Measurements from ENCODE around the gene FAM185A. TPM values are rescaled to one million over a fixed set of nuclear protein-coding genes. Genes with fewer than 3 reads are reported as not detected.
"Not testable (repeated sequence)": the region's sequence is repeated elsewhere in the genome, so short reads cannot be mapped to it uniquely, and the experiment has no call there.

FAM185A gene
- total and polyA plus RNA-seq, 5 donors, result 4.2 to 7.5 (median 6.3) TPM

DNA sequence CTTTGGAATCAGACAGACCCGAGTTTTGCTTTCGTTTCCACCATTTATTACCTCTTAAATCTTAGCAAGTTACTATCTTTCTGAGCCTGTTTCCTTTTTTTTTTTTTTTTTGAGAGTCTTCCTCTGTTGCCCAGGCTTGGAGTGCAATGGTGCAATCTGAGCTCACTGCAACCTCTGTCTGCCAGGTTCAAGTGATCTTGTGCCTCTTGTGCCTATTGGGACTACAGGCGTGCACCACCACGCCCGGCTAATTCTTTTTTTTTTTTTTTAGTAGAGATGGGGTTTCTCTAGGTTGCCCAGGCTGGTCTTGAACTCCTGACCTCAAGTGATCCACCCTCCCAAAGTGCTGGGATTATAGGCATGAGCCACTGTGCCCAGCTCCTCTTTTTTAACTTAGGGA, 84.5 kb downstream of the FAM185A start:
- intact Hi-C loops (cut with DNase I), result no loop called here
- DNase-seq, result no peak
- Histone ChIP-seq H3K9me3 (ENCODE audit: control insufficient read depth, low read length) (no peaks in the 10 kb centered on the region), H3K27ac (ENCODE audit: low read length) (no peak overlapping the region), H3K4me1 (ENCODE audit: control insufficient read depth, insufficient read depth, low read length) (peaks cover 4% of the 10 kb centered on the region), H3K4me3 (ENCODE audit: low read length) (no peak overlapping the region), H3K27me3 (ENCODE audit: control insufficient read depth, insufficient read depth) (no peaks in the 10 kb centered on the region)
- no peak for ATAC-seq
- WGBS, result 89% methylated on average over 5 of the region's 5 CpGs

DNA sequence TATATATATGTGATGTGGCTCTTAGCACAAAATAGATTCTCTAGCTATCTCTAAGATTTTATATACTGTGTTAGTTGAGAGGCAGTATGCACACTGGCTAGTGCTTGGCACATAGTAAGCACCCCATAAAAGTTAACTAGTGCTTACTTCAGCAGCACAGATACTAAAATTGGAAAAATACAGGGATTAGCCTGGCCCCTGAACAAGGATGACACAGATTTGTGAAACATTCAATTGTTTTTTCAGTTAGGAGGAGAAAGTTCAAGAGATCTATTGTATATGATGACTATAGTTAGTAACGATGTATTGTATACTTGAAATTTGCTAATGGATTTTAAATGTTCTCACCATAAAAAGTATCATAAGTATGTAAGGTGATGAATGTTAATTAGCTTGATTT, 85.7 kb downstream of the FAM185A start:
- H3K9me3 ChIP-seq (ENCODE audit: control insufficient read depth, low read length), result no peaks in the 10 kb centered on the region
- no peaks in the 10 kb centered on the region for H3K27me3 ChIP-seq (ENCODE audit: control insufficient read depth, insufficient read depth)
- no peak overlapping the region for H3K4me3 ChIP-seq (ENCODE audit: low read length)
- 94% methylated on average over 1 of the region's 1 CpG for WGBS
- H3K4me1 ChIP-seq (ENCODE audit: control insufficient read depth, insufficient read depth, low read length), result peaks cover 4% of the 10 kb centered on the region
- no peak overlapping the region for H3K27ac ChIP-seq (ENCODE audit: low read length)
- no peak for ATAC-seq
- intact Hi-C loops (cut with DNase I), result no loop called here
- DNase-seq, result no peak

DNA sequence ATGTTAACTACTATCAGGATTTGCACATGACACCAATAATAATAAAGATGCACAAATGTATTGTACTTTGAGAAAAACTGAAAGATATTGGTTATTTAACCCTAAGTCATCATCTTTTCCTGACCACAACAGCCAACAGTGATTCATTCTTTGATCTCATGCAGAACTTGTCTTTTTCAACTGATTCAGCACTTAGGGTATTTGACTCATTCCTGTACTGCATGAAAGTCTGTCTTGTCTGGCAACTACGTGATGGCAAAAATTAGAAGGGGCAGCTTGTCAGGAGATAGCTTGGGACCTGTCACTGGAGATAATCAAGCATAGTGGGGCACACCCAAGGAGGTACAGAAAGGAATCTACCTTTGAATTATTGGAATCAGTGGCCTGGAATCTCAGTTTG, 86.2 kb downstream of the FAM185A start:
- WGBS, result 56% methylated on average over 1 of the region's 1 CpG
- Histone ChIP-seq H3K9me3 (ENCODE audit: control insufficient read depth, low read length) (no peaks in the 10 kb centered on the region), H3K27me3 (ENCODE audit: control insufficient read depth, insufficient read depth) (no peaks in the 10 kb centered on the region), H3K4me1 (ENCODE audit: control insufficient read depth, insufficient read depth, low read length) (peaks cover 4% of the 10 kb centered on the region), H3K27ac (ENCODE audit: low read length) (no peak overlapping the region), H3K4me3 (ENCODE audit: low read length) (no peak overlapping the region)
- no peak for DNase-seq
- ATAC-seq, result no peak
- intact Hi-C loops (cut with DNase I), result no loop called here

DNA sequence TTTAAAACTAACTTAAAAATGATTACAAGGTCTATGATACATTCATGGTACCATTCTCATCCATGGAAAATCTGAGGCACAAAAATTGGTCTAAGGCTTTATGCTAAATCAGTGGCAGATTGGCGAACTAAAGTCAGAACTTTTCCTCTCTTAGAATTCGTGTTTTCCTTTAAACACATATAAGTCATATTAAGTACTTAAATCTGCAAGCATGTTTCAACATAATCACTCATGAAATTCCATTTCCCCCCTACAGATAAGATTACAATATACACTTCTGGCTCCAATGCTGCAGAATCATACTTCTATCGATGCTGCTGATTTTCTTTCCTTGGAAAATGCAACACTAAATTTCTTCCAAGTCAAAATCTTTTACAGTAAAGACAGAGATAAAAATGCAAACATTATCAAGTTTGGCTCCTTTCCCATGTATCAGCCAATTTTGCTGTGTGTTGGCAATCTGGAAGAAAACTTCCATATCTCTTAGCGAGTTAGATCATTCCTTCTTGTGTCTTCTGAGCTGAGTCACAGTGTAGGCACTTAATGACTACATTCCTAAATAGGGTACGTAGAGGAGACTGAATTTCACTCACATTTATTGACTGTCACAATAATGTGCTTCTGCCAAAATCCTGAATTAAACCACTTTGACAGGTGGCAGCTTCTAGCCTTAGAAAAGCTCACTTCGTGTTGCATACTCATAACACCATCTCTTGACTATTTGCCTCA, 87.6 kb downstream of the FAM185A start:
- 48% methylated on average over 6 of the region's 6 CpGs for WGBS
- peak; percentile 67 to 75 for ATAC-seq
- intact Hi-C loops (cut with DNase I), result no loop called here
- no peak overlapping the region for H3K4me3 ChIP-seq (ENCODE audit: low read length)
- H3K27me3 ChIP-seq (ENCODE audit: control insufficient read depth, insufficient read depth), result no peaks in the 10 kb centered on the region
- no peaks in the 10 kb centered on the region for H3K9me3 ChIP-seq (ENCODE audit: control insufficient read depth, low read length)
- H3K27ac ChIP-seq (ENCODE audit: low read length), result no peak overlapping the region
- DNase-seq, result no peak
- H3K4me1 ChIP-seq (ENCODE audit: control insufficient read depth, insufficient read depth, low read length), result peaks cover 4% of the 10 kb centered on the region

DNA sequence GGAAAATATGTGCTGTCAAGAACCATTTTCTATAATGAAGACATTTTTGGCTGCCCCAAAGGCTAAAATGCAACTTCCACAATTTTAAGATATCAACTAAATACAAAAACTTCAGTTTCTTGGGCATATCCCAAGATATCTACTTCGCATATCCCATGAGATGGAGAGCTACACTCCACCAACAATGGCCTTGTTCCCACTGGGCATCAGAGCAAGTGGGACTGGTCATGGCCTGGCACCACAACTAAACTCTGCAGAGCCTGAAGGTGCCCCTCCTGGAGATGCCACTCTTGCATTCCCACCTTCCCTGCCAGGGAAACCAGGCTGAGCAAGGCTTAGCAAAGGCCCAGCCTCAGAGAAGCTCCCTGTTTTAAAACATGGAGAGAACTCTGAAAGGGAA, 88.2 kb downstream of the FAM185A start:
- ATAC-seq (no peak), DNase-seq (peak in 1 of 3 donors; percentile 51)
- intact Hi-C loops (cut with DNase I), result no loop called here
- Histone ChIP-seq H3K4me3 (ENCODE audit: low read length) (no peak overlapping the region), H3K27ac (ENCODE audit: low read length) (no peak overlapping the region), H3K9me3 (ENCODE audit: control insufficient read depth, low read length) (no peaks in the 10 kb centered on the region), H3K27me3 (ENCODE audit: control insufficient read depth, insufficient read depth) (no peaks in the 10 kb centered on the region), H3K4me1 (ENCODE audit: control insufficient read depth, insufficient read depth, low read length) (peaks cover 4% of the 10 kb centered on the region)
- WGBS, result 73% methylated on average over 1 of the region's 1 CpG

DNA sequence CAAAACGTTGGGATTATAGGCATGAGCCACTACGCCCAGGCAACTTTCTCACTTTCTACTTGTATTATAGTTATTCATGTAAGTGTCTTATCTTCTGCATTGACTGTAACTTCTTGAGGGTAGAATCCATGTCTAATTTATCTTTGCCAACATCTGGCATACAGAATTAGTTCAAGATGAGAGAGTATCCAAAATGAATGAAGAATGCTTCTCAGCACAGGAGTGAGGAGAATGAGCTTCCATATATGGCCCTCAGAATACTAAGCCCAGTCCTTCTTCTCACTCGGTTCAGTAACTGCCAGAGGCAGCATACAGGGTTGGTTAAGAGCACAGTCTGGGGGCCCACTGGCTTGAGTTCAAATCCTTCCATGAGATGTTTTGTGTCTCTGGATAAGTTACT, 89.0 kb downstream of the FAM185A start:
- H3K27me3 ChIP-seq (ENCODE audit: control insufficient read depth, insufficient read depth), result no peaks in the 10 kb centered on the region
- DNase-seq, result no peak
- H3K9me3 ChIP-seq (ENCODE audit: control insufficient read depth, low read length), result no peaks in the 10 kb centered on the region
- no peak overlapping the region for H3K4me3 ChIP-seq (ENCODE audit: low read length)
- peaks cover 2% of the 10 kb centered on the region for H3K4me1 ChIP-seq (ENCODE audit: control insufficient read depth, insufficient read depth, low read length)
- 77% methylated on average over 3 of the region's 3 CpGs for WGBS
- no peak overlapping the region for H3K27ac ChIP-seq (ENCODE audit: low read length)
- intact Hi-C loops (cut with DNase I), result no loop called here
- ATAC-seq, result no peak

DNA sequence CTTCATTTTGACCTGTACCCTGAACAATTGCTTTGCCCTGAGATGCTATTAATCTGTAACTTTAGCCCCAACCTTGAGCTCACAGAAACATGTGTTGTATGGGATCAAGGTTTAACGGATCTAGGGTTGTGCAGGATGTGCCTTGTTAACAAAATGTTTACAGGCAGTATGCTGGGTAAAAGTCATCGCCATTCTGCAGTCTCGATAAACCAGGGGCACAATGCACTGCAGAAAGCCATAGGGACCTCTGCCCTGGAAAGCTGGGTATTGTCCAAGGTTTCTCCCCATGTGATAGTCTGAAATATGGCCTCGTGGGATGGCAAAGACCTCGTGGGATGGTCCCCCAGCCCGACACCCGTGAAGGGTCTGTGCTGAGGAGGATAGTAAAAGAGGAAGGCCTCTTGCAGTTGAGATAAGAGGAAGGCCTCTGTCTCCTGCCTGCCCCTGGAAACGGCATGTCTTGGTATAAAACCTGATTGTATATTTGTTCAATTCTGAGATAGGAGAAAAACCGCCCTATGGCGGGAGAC, 89.8 kb downstream of the FAM185A start:
- H3K9me3 ChIP-seq (ENCODE audit: control insufficient read depth, low read length); H3K27me3 ChIP-seq (ENCODE audit: control insufficient read depth, insufficient read depth); ATAC-seq; H3K4me1 ChIP-seq (ENCODE audit: control insufficient read depth, insufficient read depth, low read length); DNase-seq; H3K27ac ChIP-seq (ENCODE audit: low read length); H3K4me3 ChIP-seq (ENCODE audit: low read length); intact Hi-C loops (cut with DNase I): not testable (repeated sequence)
- WGBS, result 84% methylated on average over 10 of the region's 10 CpGs

DNA sequence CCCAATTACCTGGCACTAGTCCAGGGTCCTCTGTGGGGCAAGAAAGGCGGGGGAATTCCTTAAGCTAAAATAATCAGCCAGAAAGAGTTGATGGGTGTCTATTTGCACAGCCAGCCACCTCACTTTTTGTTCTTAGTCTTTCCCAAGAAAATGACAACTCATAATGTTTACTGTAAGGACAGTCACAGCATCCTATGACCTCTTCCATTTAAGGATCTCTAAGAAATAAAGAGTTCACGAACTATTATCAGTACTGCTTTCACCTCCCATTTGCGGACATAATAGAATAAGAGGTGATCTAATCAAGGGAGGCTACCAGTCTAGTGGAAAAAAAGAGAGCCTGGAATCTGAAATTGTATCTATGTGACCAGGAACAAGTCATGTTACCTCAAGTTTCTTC, 91.6 kb downstream of the FAM185A start:
- ATAC-seq (no peak), DNase-seq (no peak)
- intact Hi-C loops (cut with DNase I), result no loop called here
- H3K4me3 ChIP-seq (ENCODE audit: low read length), result no peak overlapping the region
- H3K9me3 ChIP-seq (ENCODE audit: control insufficient read depth, low read length), result no peaks in the 10 kb centered on the region
- 92% methylated on average over 3 of the region's 3 CpGs for WGBS
- H3K4me1 ChIP-seq (ENCODE audit: control insufficient read depth, insufficient read depth, low read length), result peaks cover 2% of the 10 kb centered on the region
- H3K27me3 ChIP-seq (ENCODE audit: control insufficient read depth, insufficient read depth), result no peaks in the 10 kb centered on the region
- no peak overlapping the region for H3K27ac ChIP-seq (ENCODE audit: low read length)

DNA sequence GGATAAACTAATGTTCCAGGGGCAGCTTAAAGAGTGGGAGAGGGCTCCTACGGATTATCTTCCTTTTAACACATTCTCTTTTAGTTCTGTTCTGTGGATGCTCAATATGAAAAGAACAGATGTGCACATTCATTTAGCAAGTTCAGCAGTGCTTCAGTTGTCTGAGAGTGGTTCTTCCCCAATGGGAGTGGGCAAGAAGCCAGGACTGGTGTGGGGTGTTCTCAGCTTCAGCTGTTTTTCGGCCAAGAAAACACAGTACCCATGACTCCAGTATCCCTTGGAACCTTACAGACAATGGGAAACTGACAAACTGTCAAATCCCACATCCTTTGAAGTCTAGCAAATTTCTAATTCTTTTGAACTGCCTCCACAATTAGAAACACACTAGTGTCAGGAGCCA, 92.5 kb downstream of the FAM185A start:
- no peak overlapping the region for H3K4me3 ChIP-seq (ENCODE audit: low read length)
- intact Hi-C loops (cut with DNase I), result no loop called here

DNA sequence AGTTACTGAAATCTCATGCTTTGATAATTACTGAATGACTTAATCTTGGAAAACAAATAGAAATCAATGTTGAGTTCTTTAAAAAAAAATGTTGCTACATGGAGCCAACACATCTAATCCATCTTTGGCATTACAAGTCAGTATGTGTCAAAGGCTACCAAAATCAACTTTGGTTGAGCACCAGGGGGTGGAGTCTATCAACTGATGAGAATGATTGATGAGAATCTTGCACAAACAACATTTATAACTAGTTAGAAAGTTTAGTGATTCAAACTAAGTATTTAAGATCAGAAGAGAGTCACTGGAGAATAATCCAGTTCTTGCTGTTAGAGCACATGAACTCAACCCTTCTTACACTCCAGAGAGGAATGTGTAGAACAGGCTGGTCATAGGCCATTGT, 93.5 kb downstream of the FAM185A start:
- H3K27ac ChIP-seq (ENCODE audit: low read length), result no peak overlapping the region
- DNase-seq (no peak), ATAC-seq (no peak)
- no peak overlapping the region for H3K4me3 ChIP-seq (ENCODE audit: low read length)
- no peaks in the 10 kb centered on the region for H3K27me3 ChIP-seq (ENCODE audit: control insufficient read depth, insufficient read depth)
- no peaks in the 10 kb centered on the region for H3K9me3 ChIP-seq (ENCODE audit: control insufficient read depth, low read length)
- intact Hi-C loops (cut with DNase I), result no loop called here
- no peaks in the 10 kb centered on the region for H3K4me1 ChIP-seq (ENCODE audit: control insufficient read depth, insufficient read depth, low read length)

More for the DNA sequence above, 92.5 kb downstream of the FAM185A start:
- ATAC-seq, result no peak
- no peaks in the 10 kb centered on the region for H3K27me3 ChIP-seq (ENCODE audit: control insufficient read depth, insufficient read depth)
- no peaks in the 10 kb centered on the region for H3K9me3 ChIP-seq (ENCODE audit: control insufficient read depth, low read length)
- H3K27ac ChIP-seq (ENCODE audit: low read length), result no peak overlapping the region
- peaks cover 2% of the 10 kb centered on the region for H3K4me1 ChIP-seq (ENCODE audit: control insufficient read depth, insufficient read depth, low read length)
- no peak for DNase-seq
- 50% methylated on average over 2 of the region's 2 CpGs for WGBS

DNA sequence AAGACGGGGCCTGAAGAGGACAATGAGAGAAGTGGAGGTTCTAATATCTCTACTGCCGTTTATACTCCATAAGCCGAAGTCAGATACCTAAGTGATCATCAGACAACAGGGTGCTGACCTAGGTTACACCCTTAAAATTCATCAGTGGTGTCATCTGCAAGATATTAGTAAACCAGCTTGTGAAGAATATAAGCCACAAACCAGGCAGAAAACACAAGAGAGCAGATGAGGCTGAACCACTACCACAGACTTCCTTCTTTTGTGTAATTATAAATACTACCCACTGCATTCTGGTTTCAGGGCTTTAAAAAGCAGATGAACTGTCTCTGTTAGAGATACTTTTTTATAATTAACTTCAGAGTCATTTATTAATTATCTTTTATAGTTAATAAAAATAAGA, 95.1 kb downstream of the FAM185A start:
- H3K27ac ChIP-seq (ENCODE audit: low read length), result no peak overlapping the region
- 95% methylated on average over 3 of the region's 3 CpGs for WGBS
- ATAC-seq, result no peak

DNA sequence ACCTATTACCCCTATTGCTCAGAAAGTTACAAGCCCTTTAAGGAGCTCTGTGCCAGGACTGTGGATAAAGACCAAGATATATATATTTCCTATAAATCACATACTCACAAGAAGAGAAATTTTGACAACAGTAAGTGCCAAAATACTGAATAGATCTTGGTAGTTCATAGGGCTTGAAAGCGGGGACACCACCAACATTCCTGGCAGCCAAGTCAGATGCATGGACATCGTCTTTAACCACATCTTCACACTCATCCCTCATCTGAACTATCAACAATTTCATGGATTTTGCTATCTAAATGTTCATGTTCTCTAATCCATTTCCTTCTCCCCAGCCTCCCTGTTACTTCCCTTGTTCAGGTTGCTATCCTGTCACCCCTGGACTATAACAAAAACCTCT, 96.5 kb downstream of the FAM185A start:
- Histone ChIP-seq H3K4me3 (ENCODE audit: low read length) (no peak overlapping the region), H3K27ac (ENCODE audit: low read length) (no peak overlapping the region), H3K4me1 (ENCODE audit: control insufficient read depth, insufficient read depth, low read length) (no peaks in the 10 kb centered on the region), H3K9me3 (ENCODE audit: control insufficient read depth, low read length) (no peaks in the 10 kb centered on the region), H3K27me3 (ENCODE audit: control insufficient read depth, insufficient read depth) (no peaks in the 10 kb centered on the region)
- no peak for ATAC-seq
- WGBS, result 91% methylated on average over 2 of the region's 2 CpGs
- intact Hi-C loops (cut with DNase I), result no loop called here
- DNase-seq, result no peak

More for the DNA sequence above, 95.1 kb downstream of the FAM185A start:
- Histone ChIP-seq H3K27me3 (ENCODE audit: control insufficient read depth, insufficient read depth) (no peaks in the 10 kb centered on the region), H3K4me3 (ENCODE audit: low read length) (no peak overlapping the region), H3K4me1 (ENCODE audit: control insufficient read depth, insufficient read depth, low read length) (no peaks in the 10 kb centered on the region), H3K9me3 (ENCODE audit: control insufficient read depth, low read length) (no peaks in the 10 kb centered on the region)
- intact Hi-C loops (cut with DNase I), result no loop called here
- DNase-seq, result no peak

All from right cardiac atrium (tissue), 5 donors.